Measurements from ENCODE around the gene C3orf20.

Gene C3orf20

GRCh38 chr3:14770591-14770990 is 95.7 kb downstream of the C3orf20 start:
- Histone ChIP-seq H3K27me3 (ENCODE audit: control insufficient read depth, insufficient read depth, low read length) (no peaks in the 10 kb centered on the region), H3K36me3 (ENCODE audit: control insufficient read depth, low read depth, low read length) (no peaks in the 10 kb centered on the region), H3K9me3 (ENCODE audit: control insufficient read depth, low read depth, low read length) (no peaks in the 10 kb centered on the region), H3K27ac (ENCODE audit: low read length) (no peak overlapping the region), H3K4me1 (ENCODE audit: control insufficient read depth, low read depth, low read length) (no peaks in the 10 kb centered on the region), H3K9ac (ENCODE audit: low read length) (no peak overlapping the region), H3K4me3 (ENCODE audit: low read length) (no peak overlapping the region)

GRCh38 chr3:14771593-14772497 is 96.9 kb downstream of the C3orf20 start:
- Histone ChIP-seq H3K4me1 (ENCODE audit: control insufficient read depth, low read depth, low read length) (no peaks in the 10 kb centered on the region), H3K36me3 (ENCODE audit: control insufficient read depth, low read depth, low read length) (no peaks in the 10 kb centered on the region), H3K9ac (ENCODE audit: low read length) (no peak overlapping the region), H3K4me3 (ENCODE audit: low read length) (no peak overlapping the region), H3K27ac (ENCODE audit: low read length) (no peak overlapping the region), H3K27me3 (ENCODE audit: control insufficient read depth, insufficient read depth, low read length) (no peaks in the 10 kb centered on the region), H3K9me3 (ENCODE audit: control insufficient read depth, low read depth, low read length) (no peaks in the 10 kb centered on the region)

GRCh38 chr3:14772533-14773138 is 97.7 kb downstream of the C3orf20 start:
- Histone ChIP-seq H3K27me3 (ENCODE audit: control insufficient read depth, insufficient read depth, low read length) (no peaks in the 10 kb centered on the region), H3K36me3 (ENCODE audit: control insufficient read depth, low read depth, low read length) (no peaks in the 10 kb centered on the region), H3K4me3 (ENCODE audit: low read length) (no peak overlapping the region), H3K9ac (ENCODE audit: low read length) (no peak overlapping the region), H3K9me3 (ENCODE audit: control insufficient read depth, low read depth, low read length) (no peaks in the 10 kb centered on the region), H3K27ac (ENCODE audit: low read length) (no peak overlapping the region), H3K4me1 (ENCODE audit: control insufficient read depth, low read depth, low read length) (no peaks in the 10 kb centered on the region)

GRCh38 chr3:14773281-14773680 is 98.3 kb downstream of the C3orf20 start:
- no peaks in the 10 kb centered on the region for H3K4me1 ChIP-seq (ENCODE audit: control insufficient read depth, low read depth, low read length)
- H3K27ac ChIP-seq (ENCODE audit: low read length), result no peak overlapping the region
- H3K9me3 ChIP-seq (ENCODE audit: control insufficient read depth, low read depth, low read length), result no peaks in the 10 kb centered on the region
- no peaks in the 10 kb centered on the region for H3K36me3 ChIP-seq (ENCODE audit: control insufficient read depth, low read depth, low read length)
- H3K4me3 ChIP-seq (ENCODE audit: low read length), result no peak overlapping the region
- H3K9ac ChIP-seq (ENCODE audit: low read length), result no peak overlapping the region
- H3K27me3 ChIP-seq (ENCODE audit: control insufficient read depth, insufficient read depth, low read length), result no peaks in the 10 kb centered on the region

- Histone ChIP-seq H3K9ac (ENCODE audit: low read length) (no peak overlapping the region), H3K27me3 (ENCODE audit: control insufficient read depth, insufficient read depth, low read length) (no peaks in the 10 kb centered on the region), H3K36me3 (ENCODE audit: control insufficient read depth, low read depth, low read length) (no peaks in the 10 kb centered on the region), H3K4me3 (ENCODE audit: low read length) (no peak overlapping the region), H3K9me3 (ENCODE audit: control insufficient read depth, low read depth, low read length) (no peaks in the 10 kb centered on the region), H3K4me1 (ENCODE audit: control insufficient read depth, low read depth, low read length) (no peaks in the 10 kb centered on the region), H3K27ac (ENCODE audit: low read length) (no peak overlapping the region)
These were observed 98.8 kb downstream of the C3orf20 start for GRCh38 chr3:14773691-14774128.

GRCh38 chr3:14774431-14774830 is 99.5 kb downstream of the C3orf20 start:
- H3K36me3 ChIP-seq (ENCODE audit: control insufficient read depth, low read depth, low read length), result no peaks in the 10 kb centered on the region
- H3K27ac ChIP-seq (ENCODE audit: low read length), result no peak overlapping the region
- no peaks in the 10 kb centered on the region for H3K4me1 ChIP-seq (ENCODE audit: control insufficient read depth, low read depth, low read length)
- no peak overlapping the region for H3K9ac ChIP-seq (ENCODE audit: low read length)
- no peak overlapping the region for H3K4me3 ChIP-seq (ENCODE audit: low read length)
- no peaks in the 10 kb centered on the region for H3K27me3 ChIP-seq (ENCODE audit: control insufficient read depth, insufficient read depth, low read length)
- no peaks in the 10 kb centered on the region for H3K9me3 ChIP-seq (ENCODE audit: control insufficient read depth, low read depth, low read length)

- Histone ChIP-seq H3K27me3 (ENCODE audit: control insufficient read depth, insufficient read depth, low read length) (no peaks in the 10 kb centered on the region), H3K9ac (ENCODE audit: low read length) (no peak overlapping the region), H3K27ac (ENCODE audit: low read length) (no peak overlapping the region), H3K4me3 (ENCODE audit: low read length) (no peak overlapping the region), H3K36me3 (ENCODE audit: control insufficient read depth, low read depth, low read length) (no peaks in the 10 kb centered on the region), H3K9me3 (ENCODE audit: control insufficient read depth, low read depth, low read length) (no peaks in the 10 kb centered on the region), H3K4me1 (ENCODE audit: control insufficient read depth, low read depth, low read length) (no peaks in the 10 kb centered on the region)
These were observed 100.1 kb downstream of the C3orf20 start for GRCh38 chr3:14775011-14775410.

- Histone ChIP-seq H3K9me3 (ENCODE audit: control insufficient read depth, low read depth, low read length) (no peaks in the 10 kb centered on the region), H3K27ac (ENCODE audit: low read length) (no peak overlapping the region), H3K27me3 (ENCODE audit: control insufficient read depth, insufficient read depth, low read length) (no peaks in the 10 kb centered on the region)
These were observed 100.6 kb downstream of the C3orf20 start for GRCh38 chr3:14775563-14775962.

GRCh38 chr3:14779069-14779685 is 104.2 kb downstream of the C3orf20 start:
- H3K9me3 ChIP-seq (ENCODE audit: control insufficient read depth, low read depth, low read length), result no peaks in the 10 kb centered on the region
- no peaks in the 10 kb centered on the region for H3K36me3 ChIP-seq (ENCODE audit: control insufficient read depth, low read depth, low read length)
- H3K27me3 ChIP-seq (ENCODE audit: control insufficient read depth, insufficient read depth, low read length), result no peaks in the 10 kb centered on the region
- H3K27ac ChIP-seq (ENCODE audit: low read length), result no peak overlapping the region
- peaks cover 8% of the 10 kb centered on the region for H3K4me1 ChIP-seq (ENCODE audit: control insufficient read depth, low read depth, low read length)
- H3K4me3 ChIP-seq (ENCODE audit: low read length), result no peak overlapping the region
- no peak overlapping the region for H3K9ac ChIP-seq (ENCODE audit: low read length)

More at GRCh38 chr3:14775563-14775962, 100.6 kb downstream of the C3orf20 start:
- Histone ChIP-seq H3K4me1 (ENCODE audit: control insufficient read depth, low read depth, low read length) (no peaks in the 10 kb centered on the region), H3K36me3 (ENCODE audit: control insufficient read depth, low read depth, low read length) (no peaks in the 10 kb centered on the region), H3K4me3 (ENCODE audit: low read length) (no peak overlapping the region), H3K9ac (ENCODE audit: low read length) (no peak overlapping the region)

- no peaks in the 10 kb centered on the region for H3K9me3 ChIP-seq (ENCODE audit: control insufficient read depth, low read depth, low read length)
- no peak overlapping the region for H3K9ac ChIP-seq (ENCODE audit: low read length)
- no peak overlapping the region for H3K27ac ChIP-seq (ENCODE audit: low read length)
- peaks cover 11% of the 10 kb centered on the region for H3K4me1 ChIP-seq (ENCODE audit: control insufficient read depth, low read depth, low read length)
- H3K27me3 ChIP-seq (ENCODE audit: control insufficient read depth, insufficient read depth, low read length), result no peaks in the 10 kb centered on the region
- H3K4me3 ChIP-seq (ENCODE audit: low read length), result no peak overlapping the region
- H3K36me3 ChIP-seq (ENCODE audit: control insufficient read depth, low read depth, low read length), result no peaks in the 10 kb centered on the region
These were observed 106.1 kb downstream of the C3orf20 start for GRCh38 chr3:14780927-14781507.

GRCh38 chr3:14783480-14784086 is 108.6 kb downstream of the C3orf20 start:
- Histone ChIP-seq H3K27ac (ENCODE audit: low read length) (no peak overlapping the region), H3K9ac (ENCODE audit: low read length) (no peak overlapping the region), H3K27me3 (ENCODE audit: control insufficient read depth, insufficient read depth, low read length) (no peaks in the 10 kb centered on the region), H3K4me3 (ENCODE audit: low read length) (no peak overlapping the region), H3K9me3 (ENCODE audit: control insufficient read depth, low read depth, low read length) (no peaks in the 10 kb centered on the region), H3K36me3 (ENCODE audit: control insufficient read depth, low read depth, low read length) (no peaks in the 10 kb centered on the region), H3K4me1 (ENCODE audit: control insufficient read depth, low read depth, low read length) (peaks cover 11% of the 10 kb centered on the region)

All from iPS-18a (cell line).